ENCODE data around the gene ASCC1. TPM values are rescaled to one million over a fixed set of nuclear protein-coding genes. Genes with fewer than 3 reads are reported as not detected.
A peak's percentile ranks its signal among the peaks of the same experiment; 100 is the strongest.

Gene ASCC1
- total and polyA plus RNA-seq, 2 of the 13 experiments (the other 11 are each of a cell fraction or from before 2014, with no cell fraction given) = 21.6 to 30.1 TPM

DNA sequence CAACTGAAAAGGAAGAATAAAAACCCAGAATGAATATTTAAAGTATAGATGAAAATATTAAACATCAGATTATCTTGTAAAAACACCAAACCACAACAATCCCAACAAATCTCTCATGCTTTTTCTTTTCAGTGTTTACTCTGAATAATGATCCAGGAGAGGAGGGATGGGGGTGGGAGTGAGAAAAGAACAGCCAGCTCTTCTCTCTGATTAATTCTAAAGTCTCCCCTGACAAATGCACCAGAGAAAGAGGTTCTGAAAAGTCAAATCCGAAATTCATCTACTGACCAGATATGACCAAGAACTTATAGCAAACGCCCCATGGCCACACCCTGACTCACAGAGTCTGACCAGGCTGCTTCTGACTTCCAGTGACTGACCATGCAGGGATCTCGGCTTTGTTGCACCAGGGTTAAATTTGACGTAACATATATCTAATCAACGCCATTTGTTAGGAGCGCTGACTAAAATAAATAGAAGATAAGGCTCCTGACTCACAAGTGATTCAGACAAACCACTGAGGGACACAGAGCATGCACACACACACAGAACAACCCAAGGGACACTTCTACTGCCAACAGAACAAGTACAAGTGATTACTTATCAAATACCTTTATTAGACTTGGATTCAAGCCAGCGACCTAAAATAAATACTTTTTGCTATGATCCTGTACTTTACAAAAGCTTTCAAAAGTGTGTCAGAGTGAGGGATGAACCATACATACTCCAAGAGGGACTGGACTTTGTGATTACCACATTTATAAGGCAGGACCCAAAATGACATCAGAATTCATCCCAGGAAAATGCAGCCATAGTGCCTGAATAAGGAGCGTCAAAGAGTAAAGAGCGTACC lies 118.4 kb downstream of the ASCC1 start (continued):
- TF ChIP-seq, protein P1, sequence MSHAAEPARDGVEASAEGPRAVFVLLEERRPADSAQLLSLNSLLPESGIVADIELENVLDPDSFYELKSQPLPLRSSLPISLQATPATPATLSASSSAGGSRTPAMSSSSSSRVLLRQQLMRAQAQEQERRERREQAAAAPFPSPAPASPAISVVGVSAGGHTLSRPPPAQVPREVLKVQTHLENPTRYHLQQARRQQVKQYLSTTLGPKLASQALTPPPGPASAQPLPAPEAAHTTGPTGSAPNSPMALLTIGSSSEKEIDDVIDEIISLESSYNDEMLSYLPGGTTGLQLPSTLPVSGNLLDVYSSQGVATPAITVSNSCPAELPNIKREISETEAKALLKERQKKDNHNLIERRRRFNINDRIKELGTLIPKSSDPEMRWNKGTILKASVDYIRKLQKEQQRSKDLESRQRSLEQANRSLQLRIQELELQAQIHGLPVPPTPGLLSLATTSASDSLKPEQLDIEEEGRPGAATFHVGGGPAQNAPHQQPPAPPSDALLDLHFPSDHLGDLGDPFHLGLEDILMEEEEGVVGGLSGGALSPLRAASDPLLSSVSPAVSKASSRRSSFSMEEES (CRISPR knock-in tag; IDR thresholded peaks at IDR 0.05) = peak; percentile 28; the same call in 1 of the 2 replicates
- TF ChIP-seq, protein P2, sequence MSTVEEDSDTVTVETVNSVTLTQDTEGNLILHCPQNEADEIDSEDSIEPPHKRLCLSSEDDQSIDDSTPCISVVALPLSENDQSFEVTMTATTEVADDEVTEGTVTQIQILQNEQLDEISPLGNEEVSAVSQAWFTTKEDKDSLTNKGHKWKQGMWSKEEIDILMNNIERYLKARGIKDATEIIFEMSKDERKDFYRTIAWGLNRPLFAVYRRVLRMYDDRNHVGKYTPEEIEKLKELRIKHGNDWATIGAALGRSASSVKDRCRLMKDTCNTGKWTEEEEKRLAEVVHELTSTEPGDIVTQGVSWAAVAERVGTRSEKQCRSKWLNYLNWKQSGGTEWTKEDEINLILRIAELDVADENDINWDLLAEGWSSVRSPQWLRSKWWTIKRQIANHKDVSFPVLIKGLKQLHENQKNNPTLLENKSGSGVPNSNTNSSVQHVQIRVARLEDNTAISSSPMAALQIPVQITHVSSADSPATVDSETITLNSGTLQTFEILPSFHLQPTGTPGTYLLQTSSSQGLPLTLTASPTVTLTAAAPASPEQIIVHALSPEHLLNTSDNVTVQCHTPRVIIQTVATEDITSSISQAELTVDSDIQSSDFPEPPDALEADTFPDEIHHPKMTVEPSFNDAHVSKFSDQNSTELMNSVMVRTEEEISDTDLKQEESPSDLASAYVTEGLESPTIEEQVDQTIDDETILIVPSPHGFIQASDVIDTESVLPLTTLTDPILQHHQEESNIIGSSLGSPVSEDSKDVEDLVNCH (CRISPR knock-in tag; IDR thresholded peaks at IDR 0.05) = no peak
- TF ChIP-seq SATB2 (CRISPR knock-in tag; IDR thresholded peaks at IDR 0.05) (no peak; the same call in 1 of the 2 replicates), FIP1L1 (IDR thresholded peaks at IDR 0.05; ENCODE audit: borderline replicate concordance, insufficient read depth, low read depth, low read length) (no peak), ZNF615 (CRISPR knock-in tag; IDR thresholded peaks at IDR 0.05; ENCODE audit: borderline replicate concordance) (no peak), ZFP36L2 (CRISPR knock-in tag; IDR thresholded peaks at IDR 0.05) (no peak), SP140L (CRISPR knock-in tag; IDR thresholded peaks at IDR 0.05; ENCODE audit: borderline replicate concordance) (0 out of 2 replicates have a peak, but pooled peaks have one; percentile 9), KLF11 (CRISPR knock-in tag; IDR thresholded peaks at IDR 0.05) (no peak), CBX5 (CRISPR knock-in tag; IDR thresholded peaks at IDR 0.05; ENCODE audit: borderline replicate concordance) (no peak), SNAPC5 (CRISPR knock-in tag; IDR thresholded peaks at IDR 0.05; ENCODE audit: borderline replicate concordance) (no peak), ZNF17 (CRISPR knock-in tag; IDR thresholded peaks at IDR 0.05) (no peak), ZBTB44 (CRISPR knock-in tag; IDR thresholded peaks at IDR 0.05) (no peak), ZNF562 (CRISPR knock-in tag; IDR thresholded peaks at IDR 0.05; ENCODE audit: borderline replicate concordance) (no peak), HNRNPH1 (optimal IDR thresholded peaks at IDR 0.05; ENCODE audit: low read depth, low read length) (no peak), CHCHD3 (CRISPR knock-in tag; IDR thresholded peaks at IDR 0.05) (no peak), XBP1 (CRISPR knock-in tag; IDR thresholded peaks at IDR 0.05) (no peak), ZNF44 (CRISPR knock-in tag; IDR thresholded peaks at IDR 0.05) (no peak), CHD4 (IDR thresholded peaks at IDR 0.05; ENCODE audit: borderline replicate concordance, low read length) (no peak), RNF2 (conservative IDR thresholded peaks at IDR 0.05; ENCODE audit: low read depth) (no peak), ARID2 (CRISPR knock-in tag; IDR thresholded peaks at IDR 0.05; ENCODE audit: borderline replicate concordance) (no peak), HOMEZ (CRISPR knock-in tag; IDR thresholded peaks at IDR 0.05; ENCODE audit: low read depth) (no peak)
- TF ChIP-seq, protein P3, sequence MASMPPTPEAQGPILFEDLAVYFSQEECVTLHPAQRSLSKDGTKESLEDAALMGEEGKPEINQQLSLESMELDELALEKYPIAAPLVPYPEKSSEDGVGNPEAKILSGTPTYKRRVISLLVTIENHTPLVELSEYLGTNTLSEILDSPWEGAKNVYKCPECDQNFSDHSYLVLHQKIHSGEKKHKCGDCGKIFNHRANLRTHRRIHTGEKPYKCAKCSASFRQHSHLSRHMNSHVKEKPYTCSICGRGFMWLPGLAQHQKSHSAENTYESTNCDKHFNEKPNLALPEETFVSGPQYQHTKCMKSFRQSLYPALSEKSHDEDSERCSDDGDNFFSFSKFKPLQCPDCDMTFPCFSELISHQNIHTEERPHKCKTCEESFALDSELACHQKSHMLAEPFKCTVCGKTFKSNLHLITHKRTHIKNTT (CRISPR knock-in tag; IDR thresholded peaks at IDR 0.05) = no peak

Data from HepG2 (cell line).